GM13976 (cell line): Measurements from ENCODE around the gene TPRG1.

ENCODE experiments used
- DNase-seq: peaks from one replicate; pipeline ENCODE4 v3.0.0; 2012; ENCODE audit warnings: low spot score
- in situ Hi-C: fragments of 300-500 bp; cut with MboI; formaldehyde crosslinking; loops from one replicate; pipeline ENCODE4 v1.12.0; 2022; ENCODE audit warnings: low sequenced_read_pairs, mixed read lengths, inconsistent platforms; ENCODE audit not compliant: unreplicated experiment
- TF ChIP-seq, protein P1 (sequence below): IDR thresholded peaks from 2 replicates; pipeline ENCODE4 v1.5.1; 2012; ENCODE audit warnings: borderline replicate concordance, mild to moderate bottlenecking; ENCODE audit not compliant: insufficient read depth; ENCODE audit errors: extremely low read depth, missing control alignments, control extremely low read depth

Gene TPRG1

DNA sequence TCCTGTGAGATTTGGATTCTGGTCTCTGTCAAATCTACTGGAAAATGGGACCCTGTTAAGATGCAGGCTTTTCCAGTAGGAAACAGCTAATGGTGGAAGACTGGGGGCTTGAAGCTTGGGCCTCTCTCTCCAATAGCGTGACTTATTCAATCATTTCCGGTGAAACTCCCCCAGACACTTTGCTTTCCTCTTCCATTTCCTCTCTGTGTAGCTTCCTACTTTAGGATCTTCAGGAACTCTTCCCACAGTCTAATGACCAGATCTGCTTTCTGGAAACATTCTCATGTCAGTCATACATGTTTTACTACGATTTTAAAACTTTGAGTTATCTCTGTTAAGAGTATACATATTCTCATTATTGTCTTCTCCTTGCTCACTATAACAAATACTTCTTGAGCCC, 28.0 kb upstream of the TPRG1 start:
- no peak for DNase-seq
- in situ Hi-C loops: loop anchor here (25.0 kb wide), 1 partner anchor 1406 kb away; the partner anchor contains the start of gene BCL6
- TF ChIP-seq, protein P1, sequence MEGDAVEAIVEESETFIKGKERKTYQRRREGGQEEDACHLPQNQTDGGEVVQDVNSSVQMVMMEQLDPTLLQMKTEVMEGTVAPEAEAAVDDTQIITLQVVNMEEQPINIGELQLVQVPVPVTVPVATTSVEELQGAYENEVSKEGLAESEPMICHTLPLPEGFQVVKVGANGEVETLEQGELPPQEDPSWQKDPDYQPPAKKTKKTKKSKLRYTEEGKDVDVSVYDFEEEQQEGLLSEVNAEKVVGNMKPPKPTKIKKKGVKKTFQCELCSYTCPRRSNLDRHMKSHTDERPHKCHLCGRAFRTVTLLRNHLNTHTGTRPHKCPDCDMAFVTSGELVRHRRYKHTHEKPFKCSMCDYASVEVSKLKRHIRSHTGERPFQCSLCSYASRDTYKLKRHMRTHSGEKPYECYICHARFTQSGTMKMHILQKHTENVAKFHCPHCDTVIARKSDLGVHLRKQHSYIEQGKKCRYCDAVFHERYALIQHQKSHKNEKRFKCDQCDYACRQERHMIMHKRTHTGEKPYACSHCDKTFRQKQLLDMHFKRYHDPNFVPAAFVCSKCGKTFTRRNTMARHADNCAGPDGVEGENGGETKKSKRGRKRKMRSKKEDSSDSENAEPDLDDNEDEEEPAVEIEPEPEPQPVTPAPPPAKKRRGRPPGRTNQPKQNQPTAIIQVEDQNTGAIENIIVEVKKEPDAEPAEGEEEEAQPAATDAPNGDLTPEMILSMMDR: no peak

DNA sequence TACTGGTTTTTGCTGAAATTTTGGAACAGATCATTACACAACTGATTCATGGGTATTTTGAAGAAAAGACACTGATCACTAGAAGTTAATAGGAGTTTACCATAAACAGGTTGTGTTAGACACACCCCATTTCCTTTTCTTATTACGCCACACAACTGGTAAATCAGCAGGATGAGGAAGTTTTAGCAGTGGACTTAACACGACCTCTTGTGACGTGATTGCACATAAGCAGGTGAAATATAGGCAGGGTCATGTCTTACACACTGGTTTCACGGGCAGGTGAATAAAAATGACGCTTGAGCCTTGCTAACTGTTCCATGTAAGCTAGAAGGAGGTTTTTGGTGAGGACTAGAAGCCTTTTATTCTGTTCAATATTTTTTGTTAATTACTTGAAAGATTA, 27.1 kb upstream of the TPRG1 start:
- DNase-seq: no peak
- in situ Hi-C loops: loop anchor here (25.0 kb wide), 1 partner anchor 1407 kb away; the partner anchor contains the start of gene BCL6
- TF ChIP-seq, protein P1: no peak

GRCh38 chr3:189146848-189147247, 24.9 kb upstream of the TPRG1 start:
- in situ Hi-C loops: loop anchor here (25.0 kb wide), 1 partner anchor 1410 kb away; the partner anchor contains the start of gene BCL6
- DNase-seq: no peak
- TF ChIP-seq, protein P1: no peak

DNA sequence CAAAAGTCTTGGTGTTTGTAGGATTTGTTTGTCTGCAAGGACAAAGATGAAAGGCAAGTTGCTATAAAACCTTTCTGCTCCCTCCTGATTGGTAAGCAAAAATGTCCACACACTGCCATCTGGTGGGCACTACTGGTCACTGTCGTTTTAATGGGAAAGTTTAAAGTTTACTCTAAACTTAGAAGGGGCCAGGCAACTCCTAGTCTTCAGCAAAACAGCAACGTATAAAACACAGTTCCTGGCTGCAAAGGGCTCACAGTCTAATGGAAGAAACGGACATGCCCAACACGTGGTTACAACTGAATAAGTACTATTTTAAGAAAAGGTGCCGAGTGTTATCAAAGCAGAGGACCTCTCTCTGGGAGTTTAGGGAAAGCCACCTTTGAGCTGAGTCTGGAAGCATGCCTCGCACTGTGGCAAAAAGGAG, 23.7 kb upstream of the TPRG1 start:
- in situ Hi-C loops: loop anchor here (25.0 kb wide), 1 partner anchor 1411 kb away; the partner anchor contains the start of gene BCL6
- DNase-seq: peak; percentile 52
- TF ChIP-seq, protein P1: peak; percentile 75

- DNase-seq: no peak
- in situ Hi-C loops: loop anchor here (25.0 kb wide), 1 partner anchor 1412 kb away; the partner anchor contains the start of gene BCL6
- TF ChIP-seq, protein P1: no peak
These were observed 22.6 kb upstream of the TPRG1 start for GRCh38 chr3:189149203-189149602.

DNA sequence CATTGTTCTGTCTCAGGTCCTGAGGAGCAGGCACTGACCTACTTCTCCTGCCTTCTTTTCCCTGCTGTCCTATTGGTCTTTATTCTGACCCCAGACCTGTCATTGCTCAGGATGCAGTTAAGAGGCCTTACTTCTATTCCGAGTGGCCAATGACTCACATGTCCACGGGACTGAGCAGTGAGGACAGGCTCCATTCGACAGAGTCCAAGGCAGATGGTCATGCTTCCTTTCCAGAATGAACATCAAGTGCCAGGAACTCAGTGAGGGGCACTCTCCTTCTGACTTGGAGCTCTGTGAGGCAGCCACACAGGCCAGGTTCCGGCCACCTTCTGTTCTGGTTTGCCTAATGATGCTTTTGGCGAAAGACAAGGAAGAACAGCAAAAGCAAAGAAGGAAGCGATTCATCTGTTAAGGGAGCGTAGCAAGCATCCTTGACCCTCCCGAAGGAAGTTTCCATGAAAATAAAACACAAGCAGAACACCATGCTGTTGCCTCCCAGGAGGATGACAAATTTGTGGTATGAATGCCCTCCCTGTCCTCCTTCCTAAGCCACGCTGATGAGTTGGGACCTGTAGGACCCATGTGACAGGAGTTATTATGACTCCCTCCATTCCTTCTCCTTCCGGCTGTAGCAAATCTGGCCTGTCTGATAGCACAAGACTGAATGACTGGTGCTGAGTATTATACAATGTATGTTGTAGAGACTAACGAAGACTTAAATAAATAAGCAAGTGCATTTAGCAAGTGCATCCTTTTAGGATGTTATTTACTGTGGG, 14.4 kb upstream of the TPRG1 start:
- in situ Hi-C loops: no loop called here
- no peak for DNase-seq
- TF ChIP-seq, protein P1: no peak
